Erythroblast (primary cell): ENCODE results near the gene ARAF.

Experiments used
- GATA1 ChIP-seq: IDR thresholded peaks from 2 replicates; pipeline ENCODE4 v1.6.1; 2011; ENCODE audit warnings: low read depth, mild to moderate bottlenecking, control low read depth, low read length, moderate library complexity
- POLR2A ChIP-seq: IDR thresholded peaks from 2 replicates; pipeline ENCODE4 v1.6.1; 2011; ENCODE audit warnings: mild to moderate bottlenecking, low read length

DNA sequence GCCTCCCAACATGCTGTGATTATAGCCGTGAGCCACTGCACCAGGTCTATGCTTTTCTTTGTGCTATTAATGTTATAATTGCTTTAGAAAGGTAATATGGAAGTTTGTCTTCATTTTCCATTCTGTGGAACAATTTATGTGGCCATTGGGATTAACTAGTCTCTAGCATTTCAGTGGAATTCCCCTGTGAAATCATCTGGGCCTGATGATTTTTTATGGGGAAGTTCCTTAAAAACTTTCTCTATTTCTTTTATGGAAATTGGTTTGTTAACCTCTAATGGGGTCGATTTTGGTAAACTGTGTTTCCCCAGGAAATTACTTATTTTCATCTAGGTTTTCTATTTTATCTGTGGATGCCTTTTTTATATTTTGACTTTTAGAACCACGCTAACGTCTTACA lies 32.5 kb downstream of the ARAF start:
- TF ChIP-seq POLR2A (no peak), GATA1 (no peak)
